Right lobe of liver (tissue), 4 donors: Measurements from ENCODE around the gene UQCR10.

ENCODE experiments used
- POLR2A ChIP-seq: fragments of 450-650 bp; IDR thresholded peaks from one replicate; pipeline ENCODE4 v1.6.1; 2017; ENCODE audit warnings: antibody characterized with exemption, mild to moderate bottlenecking
- TF ChIP-seq, protein P1 (sequence below), 4 donors: fragments of 200-600 bp in 3 of 4; fragments of 450-650 bp in 1 of 4; IDR thresholded peaks; one replicate each; pipeline versions ENCODE4 v1.5.1 to v1.8.0; 2016 to 2022; ENCODE audit warnings: antibody characterized with exemption in 4 of 4, mild to moderate bottlenecking in 2 of 4
- donor health status: DM: no; HTN: no; CAD: no.
- donor health status: DM: no; HTN: no; CAD: no.
- donor health status: DM: no; HTN: yes; CAD: no.

DNA sequence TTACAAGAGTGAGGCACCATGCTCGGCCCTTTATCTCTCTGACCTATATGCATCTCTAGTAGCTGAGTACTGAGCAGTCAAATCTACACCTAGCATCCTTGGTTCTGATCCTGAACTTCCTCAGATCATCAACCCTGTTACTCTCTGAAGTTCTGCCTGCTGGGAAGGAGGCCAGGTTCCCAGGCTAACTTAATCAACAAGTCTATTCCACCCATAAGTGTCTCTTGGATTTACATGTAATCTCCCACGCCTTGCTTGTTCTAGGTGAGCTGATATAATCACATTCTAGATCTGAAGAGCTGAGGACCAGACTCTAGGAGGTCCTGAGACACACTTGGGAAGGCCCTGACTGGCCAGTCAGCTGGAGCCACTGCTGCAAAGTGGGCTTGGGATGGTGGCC, 25.2 kb upstream of the UQCR10 start:
- TF ChIP-seq, protein P1, sequence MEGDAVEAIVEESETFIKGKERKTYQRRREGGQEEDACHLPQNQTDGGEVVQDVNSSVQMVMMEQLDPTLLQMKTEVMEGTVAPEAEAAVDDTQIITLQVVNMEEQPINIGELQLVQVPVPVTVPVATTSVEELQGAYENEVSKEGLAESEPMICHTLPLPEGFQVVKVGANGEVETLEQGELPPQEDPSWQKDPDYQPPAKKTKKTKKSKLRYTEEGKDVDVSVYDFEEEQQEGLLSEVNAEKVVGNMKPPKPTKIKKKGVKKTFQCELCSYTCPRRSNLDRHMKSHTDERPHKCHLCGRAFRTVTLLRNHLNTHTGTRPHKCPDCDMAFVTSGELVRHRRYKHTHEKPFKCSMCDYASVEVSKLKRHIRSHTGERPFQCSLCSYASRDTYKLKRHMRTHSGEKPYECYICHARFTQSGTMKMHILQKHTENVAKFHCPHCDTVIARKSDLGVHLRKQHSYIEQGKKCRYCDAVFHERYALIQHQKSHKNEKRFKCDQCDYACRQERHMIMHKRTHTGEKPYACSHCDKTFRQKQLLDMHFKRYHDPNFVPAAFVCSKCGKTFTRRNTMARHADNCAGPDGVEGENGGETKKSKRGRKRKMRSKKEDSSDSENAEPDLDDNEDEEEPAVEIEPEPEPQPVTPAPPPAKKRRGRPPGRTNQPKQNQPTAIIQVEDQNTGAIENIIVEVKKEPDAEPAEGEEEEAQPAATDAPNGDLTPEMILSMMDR (IDR thresholded peaks at IDR 0.05), result no peak
- no peak for TF ChIP-seq POLR2A
